Renal pelvis (tissue), 4 donors: Measurements from ENCODE around the gene RALGPS1. TPM values are rescaled to one million over a fixed set of nuclear protein-coding genes. Genes with fewer than 3 reads are reported as not detected.

Source experiments
- DNase-seq: peaks from one replicate; pipeline ENCODE4 v3.0.0-alpha.2; 2013
- polyA plus RNA-seq, 3 donors: library from polyadenylated mRNA; unstranded; fragments of 120-200 nt; gene quantifications; one replicate each; pipeline ENCODE4 v1.2.1, GENCODE V29; 2013; ENCODE audit not compliant: insufficient read length in 3 of 3

The RALGPS1 gene
- polyA plus RNA-seq, 3 donors = 22.9 to 32.5 (median 28.4) TPM

- no peak for DNase-seq
Observed at GRCh38 chr9:127118597-127119319, 204.2 kb downstream of the RALGPS1 start.

DNA sequence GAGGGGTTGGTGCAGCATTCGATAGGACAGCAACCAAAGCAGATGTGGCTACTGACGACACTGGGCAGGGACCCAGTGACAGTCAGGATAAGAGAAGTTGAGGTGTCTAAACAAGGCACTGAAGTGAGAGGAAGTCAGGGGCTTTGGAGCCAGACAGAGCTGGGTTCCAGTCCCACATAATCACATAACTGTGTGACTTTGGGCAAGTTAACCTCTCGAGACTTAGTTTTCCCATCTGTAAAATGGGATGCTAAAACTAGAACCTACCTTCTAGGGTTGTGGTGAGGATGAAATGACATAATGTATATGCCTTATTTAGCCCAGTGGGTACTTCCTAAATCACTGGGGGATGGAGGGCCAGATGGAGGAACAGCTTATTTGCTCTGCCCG, 204.7 kb downstream of the RALGPS1 start:
- DNase-seq = no peak

DNA sequence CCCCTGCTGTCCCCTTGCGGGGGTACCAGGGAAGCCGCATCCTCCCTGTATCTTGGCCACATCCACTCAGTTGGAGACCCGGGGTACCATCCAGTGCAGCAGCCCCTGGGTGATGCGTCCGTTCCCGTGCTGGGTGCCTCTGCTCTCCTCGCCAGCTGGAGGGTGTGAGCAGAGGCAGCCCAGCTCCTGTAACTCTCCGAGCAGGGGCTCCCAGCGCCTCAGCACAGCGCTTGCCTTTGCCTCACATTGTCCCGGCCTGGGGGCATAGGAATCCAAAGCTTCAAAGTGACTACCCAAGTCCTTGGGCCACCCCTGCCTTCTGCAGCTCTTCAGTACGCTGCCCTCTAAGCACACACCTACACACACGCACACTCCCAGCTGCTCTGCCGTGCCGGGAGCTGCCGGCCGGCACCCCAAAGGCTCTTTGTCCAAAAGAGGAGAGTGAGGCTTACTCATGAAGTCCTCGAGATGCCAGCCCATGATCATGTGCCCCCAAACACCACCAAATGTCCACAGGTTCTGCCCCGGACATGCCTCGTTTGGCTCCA, 207.1 kb downstream of the RALGPS1 start:
- no peak for DNase-seq

GRCh38 chr9:127122176-127123063, 207.8 kb downstream of the RALGPS1 start, which contains the start of gene ANGPTL2:
ANGPTL2 (minus strand) TSS chr9:127122635; CDS start chr9:127108731, 13,904 bp downstream.
- DNase-seq = peak; percentile 89

GRCh38 chr9:127123064-127123890, 208.7 kb downstream of the RALGPS1 start:
- peak; percentile 74 for DNase-seq

DNA sequence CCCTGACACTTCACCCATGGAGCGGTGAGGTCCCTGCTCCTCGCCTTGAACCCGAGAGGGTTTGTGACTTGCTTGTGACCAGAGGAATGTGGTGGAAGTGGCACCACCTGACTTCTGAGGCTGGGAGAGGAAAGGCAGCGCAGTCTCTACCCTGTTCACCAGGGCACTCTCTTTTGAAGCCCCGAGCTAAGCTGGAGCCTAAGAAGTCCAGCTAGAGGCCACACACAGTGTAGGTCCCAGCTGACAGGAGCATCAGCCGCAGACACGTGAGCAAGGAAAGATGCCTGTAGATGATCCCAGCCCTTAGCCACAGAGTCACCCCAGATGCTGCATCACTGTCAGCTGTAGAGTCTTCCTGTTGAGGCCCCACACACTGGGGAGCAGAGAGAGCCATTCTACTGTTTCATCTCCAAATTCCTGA, 209.5 kb downstream of the RALGPS1 start:
- DNase-seq = no peak

DNA sequence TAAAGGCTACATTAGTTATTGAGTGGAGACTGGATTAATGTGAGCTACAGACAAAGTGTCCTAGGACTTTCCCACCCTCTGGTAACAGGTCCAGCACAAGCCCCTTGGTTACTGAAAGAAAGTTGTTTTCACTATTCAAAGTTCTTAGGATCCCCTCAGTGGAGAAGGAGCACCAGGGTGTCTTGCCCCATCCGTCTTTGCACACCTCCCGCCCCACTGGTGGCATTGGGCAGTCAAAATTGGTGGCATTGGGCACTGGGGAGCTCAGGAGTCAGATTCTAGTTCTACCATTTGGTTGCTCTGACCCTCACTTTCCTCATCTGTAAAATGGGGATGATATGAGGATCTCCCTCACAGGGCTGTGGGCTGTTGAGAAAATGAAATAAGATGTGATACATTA, 210.2 kb downstream of the RALGPS1 start:
- DNase-seq = no peak

DNA sequence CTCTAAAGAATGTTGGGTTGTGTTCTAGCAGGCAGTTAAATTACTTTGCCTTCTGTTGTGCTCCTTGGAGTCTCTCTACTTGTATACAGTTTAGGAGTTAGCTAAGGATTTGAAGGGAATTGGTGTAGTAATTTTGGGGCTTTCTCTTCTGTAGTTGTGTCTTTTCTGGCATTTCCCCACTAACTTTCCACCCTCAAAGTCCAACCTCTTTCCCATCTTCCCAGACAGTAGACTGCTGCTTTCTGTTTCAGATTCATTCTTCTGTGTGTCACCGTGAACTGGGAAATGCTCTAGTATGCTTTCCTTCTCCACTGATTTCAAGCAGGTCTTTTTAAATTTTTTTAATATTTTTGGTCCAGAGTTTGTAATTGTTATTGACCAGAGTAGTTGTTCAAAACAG, 212.4 kb downstream of the RALGPS1 start:
- DNase-seq = no peak

DNA sequence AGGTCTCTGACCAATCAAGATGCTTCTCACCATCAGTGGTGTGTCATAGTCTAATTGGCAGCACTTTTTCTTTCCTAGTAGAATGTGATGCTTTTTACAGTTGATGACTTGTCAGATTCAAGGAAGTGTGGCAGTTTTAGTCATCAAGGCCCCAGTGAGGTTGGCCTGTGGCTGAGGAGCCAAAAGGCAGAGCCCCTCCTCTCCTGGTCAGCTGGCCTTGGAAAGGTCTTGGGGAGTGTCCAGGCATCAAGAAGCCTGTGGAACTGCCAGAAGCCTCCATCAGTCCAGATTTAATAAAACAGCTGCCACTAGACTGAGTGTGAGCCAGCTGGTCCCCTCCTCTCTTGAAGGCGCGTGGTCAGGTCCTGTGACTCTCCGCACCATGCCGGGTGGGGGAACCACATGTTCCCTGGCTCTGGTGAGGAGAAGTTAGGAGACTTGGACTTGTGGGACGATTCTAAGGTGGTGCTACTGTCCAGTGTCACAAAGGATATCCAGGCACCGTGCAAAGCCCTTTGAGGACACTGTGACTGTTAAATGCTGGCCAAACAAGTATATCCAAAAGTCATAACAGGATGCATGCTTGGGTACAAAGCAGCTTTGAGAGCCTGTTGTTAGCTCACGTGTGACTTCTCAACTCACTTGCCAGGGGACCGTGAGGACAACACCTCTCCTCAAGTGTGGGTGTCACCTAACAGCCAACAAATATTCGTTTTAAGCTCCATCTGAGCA, 213.9 kb downstream of the RALGPS1 start:
- no peak for DNase-seq

DNA sequence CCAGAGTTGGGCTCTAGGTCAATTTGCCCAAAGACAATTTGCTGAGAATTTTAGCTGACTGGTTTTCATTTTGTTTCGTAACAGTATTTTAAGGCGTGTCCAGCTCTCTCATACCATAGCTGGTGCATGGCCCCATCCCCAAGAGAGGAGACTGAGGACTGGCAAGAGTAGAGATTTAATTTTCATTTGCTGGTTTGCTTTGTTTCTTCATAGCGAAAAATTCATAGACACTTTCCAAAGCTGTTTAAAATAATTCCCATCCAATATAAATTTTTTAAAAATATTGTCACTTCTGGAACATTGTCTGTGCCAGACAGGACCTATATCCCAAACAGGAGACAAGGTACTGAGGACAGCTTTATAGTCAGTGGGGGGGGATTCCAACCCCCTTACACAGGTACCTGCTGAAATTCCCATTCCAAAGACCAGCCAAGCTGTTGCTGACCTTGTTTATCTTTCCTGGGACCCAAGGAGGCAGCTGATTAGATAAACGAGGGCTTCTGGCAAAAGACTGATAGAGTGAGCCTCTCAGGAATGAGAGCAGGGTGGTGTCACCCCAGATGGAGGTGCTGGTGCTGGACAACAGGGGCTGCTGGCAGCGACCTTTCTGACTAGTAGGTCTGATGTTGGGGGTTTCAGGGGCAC, 214.6 kb downstream of the RALGPS1 start:
- no peak for DNase-seq

GRCh38 chr9:127129718-127130085, 215.1 kb downstream of the RALGPS1 start:
- DNase-seq = no peak

DNA sequence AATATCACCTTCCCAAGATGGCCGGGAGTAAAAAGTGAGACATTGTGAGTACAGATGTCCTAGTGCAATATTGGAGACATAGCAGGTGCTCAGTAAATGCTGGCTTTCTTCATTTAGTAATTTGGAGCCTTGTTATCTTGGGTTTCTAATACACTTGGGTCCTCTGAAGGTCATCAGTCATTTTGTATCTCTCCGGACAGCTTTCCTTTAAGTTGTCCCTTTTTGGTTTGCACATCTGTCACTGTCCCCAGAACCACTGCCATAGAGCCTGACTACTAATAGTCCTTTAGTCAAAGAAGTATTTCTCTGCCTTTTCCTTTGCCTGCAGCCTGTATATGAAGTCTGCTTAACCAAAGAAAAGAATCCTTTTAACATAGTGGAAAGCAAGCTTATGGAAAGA, 215.7 kb downstream of the RALGPS1 start:
- no peak for DNase-seq

GRCh38 chr9:127130661-127131538, 216.3 kb downstream of the RALGPS1 start:
- DNase-seq = no peak

DNA sequence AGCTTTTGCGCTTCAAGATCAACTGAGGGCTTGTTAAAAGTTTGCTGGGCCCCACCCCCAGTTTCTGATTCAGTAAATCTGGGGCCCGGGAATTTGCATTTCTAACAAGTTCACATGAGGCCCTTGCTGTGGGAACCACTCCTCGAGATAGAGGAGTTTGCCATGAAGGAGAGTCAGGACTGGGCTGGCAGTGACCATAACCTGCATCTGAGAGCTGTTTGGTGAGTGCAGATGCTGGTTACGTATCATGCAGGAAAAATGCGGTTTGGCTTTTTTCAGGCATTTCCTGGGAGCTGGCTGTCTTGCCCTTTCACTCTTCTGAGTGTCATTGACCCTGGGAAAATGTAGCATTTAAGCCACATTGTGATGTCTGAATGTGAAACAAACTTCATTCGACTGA, 217.3 kb downstream of the RALGPS1 start:
- DNase-seq = no peak

DNA sequence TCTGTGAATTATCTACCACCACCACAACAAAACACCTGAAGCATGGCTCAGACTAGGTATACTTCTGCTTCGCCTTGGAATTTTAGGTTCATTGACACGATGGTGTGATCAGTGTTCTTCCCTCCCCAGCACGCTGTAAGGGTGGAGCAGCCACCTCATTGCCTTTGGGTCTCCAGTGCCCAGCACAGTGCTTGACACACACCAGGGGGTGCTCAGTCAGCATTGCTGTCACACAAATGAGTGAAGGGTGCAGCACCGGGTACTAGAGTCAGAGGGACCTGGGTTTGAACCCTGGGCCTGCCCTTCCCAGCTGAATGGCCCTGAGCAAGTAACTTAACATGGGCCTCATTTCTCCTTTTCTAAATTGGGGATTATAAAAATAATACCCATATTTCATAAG, 217.8 kb downstream of the RALGPS1 start:
- no peak for DNase-seq

GRCh38 chr9:127132921-127133647, 218.5 kb downstream of the RALGPS1 start:
- no peak for DNase-seq

GRCh38 chr9:127133739-127134167, 219.2 kb downstream of the RALGPS1 start:
- DNase-seq = no peak

DNA sequence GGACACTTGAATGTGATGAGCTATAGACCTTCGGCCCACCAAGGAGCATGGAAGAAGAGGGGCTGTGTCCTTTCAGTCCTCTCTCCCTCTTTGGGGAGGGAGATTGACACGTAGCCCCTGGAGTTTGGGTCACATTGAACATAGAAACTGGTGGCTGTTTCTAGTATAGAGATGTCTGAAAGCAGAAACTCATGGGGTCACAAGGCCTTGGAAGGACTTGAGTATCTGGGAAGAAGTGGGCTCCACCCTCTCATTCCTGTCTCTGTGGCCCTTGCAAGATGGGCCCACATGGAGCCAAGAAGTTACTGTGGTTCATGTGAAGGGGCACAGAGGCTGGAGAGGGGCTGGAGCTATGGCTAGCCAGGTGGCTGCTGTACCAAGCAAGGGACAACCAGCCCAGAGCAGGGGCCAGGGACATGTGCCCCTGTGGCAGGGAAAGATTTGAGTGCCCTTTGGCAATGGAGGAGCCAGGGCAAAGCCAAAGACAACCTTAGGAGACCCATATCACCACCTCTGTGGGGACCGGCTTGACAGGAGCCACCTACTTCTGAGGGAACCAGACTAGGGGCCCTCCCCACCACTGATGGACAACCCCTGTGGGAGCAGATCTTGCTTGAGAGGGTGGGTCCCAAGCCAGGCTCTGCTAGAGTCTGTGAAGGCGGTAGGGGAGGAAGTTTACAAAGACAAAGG, 220.6 kb downstream of the RALGPS1 start:
- DNase-seq = no peak
